ENCODE measurements around the gene CELF3.

CELF3 gene

GRCh38 chr1:151716771-151717631, at the start of gene CELF3:
Gene CELF3 (minus strand): TSS chr1:151716803. CDS start chr1:151716020, 783 bp downstream.
- DNase-seq (ENCODE audit: low read depth) = no peak
- no peak within 1 kb of the TSS for H3K4me3 ChIP-seq (ENCODE audit: low read length)
- TF ChIP-seq, protein P1, sequence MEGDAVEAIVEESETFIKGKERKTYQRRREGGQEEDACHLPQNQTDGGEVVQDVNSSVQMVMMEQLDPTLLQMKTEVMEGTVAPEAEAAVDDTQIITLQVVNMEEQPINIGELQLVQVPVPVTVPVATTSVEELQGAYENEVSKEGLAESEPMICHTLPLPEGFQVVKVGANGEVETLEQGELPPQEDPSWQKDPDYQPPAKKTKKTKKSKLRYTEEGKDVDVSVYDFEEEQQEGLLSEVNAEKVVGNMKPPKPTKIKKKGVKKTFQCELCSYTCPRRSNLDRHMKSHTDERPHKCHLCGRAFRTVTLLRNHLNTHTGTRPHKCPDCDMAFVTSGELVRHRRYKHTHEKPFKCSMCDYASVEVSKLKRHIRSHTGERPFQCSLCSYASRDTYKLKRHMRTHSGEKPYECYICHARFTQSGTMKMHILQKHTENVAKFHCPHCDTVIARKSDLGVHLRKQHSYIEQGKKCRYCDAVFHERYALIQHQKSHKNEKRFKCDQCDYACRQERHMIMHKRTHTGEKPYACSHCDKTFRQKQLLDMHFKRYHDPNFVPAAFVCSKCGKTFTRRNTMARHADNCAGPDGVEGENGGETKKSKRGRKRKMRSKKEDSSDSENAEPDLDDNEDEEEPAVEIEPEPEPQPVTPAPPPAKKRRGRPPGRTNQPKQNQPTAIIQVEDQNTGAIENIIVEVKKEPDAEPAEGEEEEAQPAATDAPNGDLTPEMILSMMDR (conservative IDR thresholded peaks at IDR 0.05; ENCODE audit: low read depth, low read length) = no peak

- H3K4me3 ChIP-seq (ENCODE audit: low read length) = peak overlapping the region; percentile 90
- no peak for DNase-seq (ENCODE audit: low read depth)
- TF ChIP-seq, protein P1 (conservative IDR thresholded peaks at IDR 0.05; ENCODE audit: low read depth, low read length) = no peak
Measured at GRCh38 chr1:151763990-151764389, 47.4 kb upstream of the CELF3 start.

DNA sequence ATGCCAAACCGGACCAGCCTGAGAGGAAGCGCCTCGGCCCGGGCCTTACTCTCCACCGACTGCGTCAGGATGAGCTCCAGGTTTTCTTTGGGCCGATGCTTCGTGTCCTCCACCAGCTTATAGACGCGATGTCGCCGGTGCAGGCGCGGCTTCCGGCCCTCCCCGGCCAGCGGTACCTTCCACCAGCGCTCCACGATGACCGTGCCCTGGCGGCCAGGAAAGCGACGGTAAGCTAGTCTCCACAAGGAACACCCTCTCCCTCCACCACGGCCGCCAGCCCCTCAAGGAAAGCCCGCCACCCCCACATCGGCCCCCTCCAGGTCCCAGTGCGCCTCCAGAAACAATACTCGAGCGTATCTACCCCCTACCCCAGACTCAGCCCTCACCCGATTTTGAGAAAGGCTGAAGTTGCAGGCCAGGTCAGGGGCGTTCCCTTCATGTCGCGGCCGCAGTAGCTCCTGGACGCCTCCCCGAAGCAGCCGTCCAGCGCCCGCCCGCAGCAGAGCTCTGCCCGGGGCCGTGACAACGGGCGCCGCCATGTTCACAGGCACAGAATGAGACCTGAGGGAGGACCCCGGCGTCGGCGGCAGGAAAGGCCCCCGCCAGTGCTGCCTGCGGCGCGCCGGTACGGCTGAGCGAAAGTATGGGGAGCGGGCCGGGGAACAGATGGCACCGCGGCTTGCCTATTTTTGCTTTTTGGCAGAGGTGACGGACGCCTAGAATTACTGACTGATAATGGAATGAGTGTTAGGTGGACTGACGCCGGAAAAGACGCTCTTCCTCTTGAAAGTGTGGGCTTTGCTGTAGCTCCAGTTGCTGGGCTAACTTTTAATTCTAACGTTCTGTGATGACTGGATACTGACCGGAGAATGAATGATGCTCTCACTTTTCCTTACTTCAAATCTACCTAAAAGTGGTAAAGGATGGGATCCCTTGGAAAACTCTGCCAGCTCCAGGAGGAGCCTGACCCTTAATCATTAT, 46.6 kb upstream of the CELF3 start, which contains the start of gene MRPL9:
MRPL9 (minus strand) TSS at position 556 of the 981 bp plus-strand sequence; CDS start at position 539, 17 bp downstream.
- TF ChIP-seq, protein P1 (conservative IDR thresholded peaks at IDR 0.05; ENCODE audit: low read depth, low read length) = no peak
- H3K4me3 ChIP-seq (ENCODE audit: low read length) = peak within 1 kb of the TSS; percentile 90
- DNase-seq (ENCODE audit: low read depth) = peak; percentile 29

GRCh38 chr1:151760597-151761385, 44.2 kb upstream of the CELF3 start:
- TF ChIP-seq, protein P1 (conservative IDR thresholded peaks at IDR 0.05; ENCODE audit: low read depth, low read length) = no peak
- DNase-seq (ENCODE audit: low read depth) = no peak
- no peak overlapping the region for H3K4me3 ChIP-seq (ENCODE audit: low read length)

GRCh38 chr1:151759241-151759640, 42.6 kb upstream of the CELF3 start:
- TF ChIP-seq, protein P1 (conservative IDR thresholded peaks at IDR 0.05; ENCODE audit: low read depth, low read length) = no peak
- DNase-seq (ENCODE audit: low read depth) = no peak

GRCh38 chr1:151756291-151756690, 39.7 kb upstream of the CELF3 start:
- TF ChIP-seq, protein P1 (conservative IDR thresholded peaks at IDR 0.05; ENCODE audit: low read depth, low read length) = no peak
- DNase-seq (ENCODE audit: low read depth) = no peak
- H3K4me3 ChIP-seq (ENCODE audit: low read length) = no peak overlapping the region

More at GRCh38 chr1:151759241-151759640, 42.6 kb upstream of the CELF3 start:
- H3K4me3 ChIP-seq (ENCODE audit: low read length) = no peak overlapping the region

Data from retinal pigment epithelial cell (primary cell).